ENCODE results near the gene HLA-F.

The HLA-F gene

DNA sequence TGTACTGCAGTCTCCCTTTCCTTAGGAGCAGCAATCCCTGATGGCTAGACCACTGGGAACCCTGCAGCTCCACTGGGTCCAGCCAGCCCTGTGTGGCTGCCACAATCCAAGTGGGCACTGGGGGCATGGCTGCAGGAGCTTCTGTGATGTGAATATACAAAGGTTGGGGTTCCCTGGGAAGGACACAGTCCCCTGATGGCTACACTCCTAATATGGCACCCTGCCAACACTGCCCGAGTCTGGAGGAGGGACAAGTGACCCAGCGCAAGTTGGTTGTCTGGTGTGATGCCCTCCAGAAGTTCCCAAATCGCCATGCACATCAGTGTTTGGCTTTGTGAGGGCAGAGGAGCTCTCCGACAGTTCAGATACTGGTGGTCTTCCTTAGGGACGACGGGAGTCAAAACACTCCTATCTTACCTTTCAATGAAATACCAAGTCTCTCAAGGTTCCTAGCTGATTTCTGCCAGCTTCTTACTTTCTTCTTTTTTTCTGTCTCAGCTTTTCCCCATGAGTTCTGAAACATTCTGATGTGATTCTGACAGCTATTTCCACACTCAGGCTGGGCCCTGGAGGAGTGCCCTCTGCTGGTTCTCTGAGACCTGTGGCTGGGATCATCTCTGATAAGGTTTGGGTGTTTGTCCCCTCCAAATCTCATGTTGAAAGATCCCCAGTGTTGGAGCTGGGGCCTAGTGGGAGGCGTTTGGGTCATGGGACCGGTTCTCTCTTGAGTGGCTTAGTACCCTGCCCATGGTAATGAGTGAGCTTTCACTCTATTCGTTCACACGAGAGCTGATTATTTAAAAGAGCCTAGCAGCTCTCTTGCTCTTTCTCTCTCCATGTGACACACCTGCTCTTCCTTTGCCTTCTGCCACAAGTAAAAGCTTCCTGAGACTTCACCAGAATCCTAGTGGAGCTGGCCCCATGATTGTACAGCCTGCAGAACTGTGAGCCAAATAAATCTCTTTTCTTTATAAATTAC is 26.8 kb upstream of the HLA-F start:
- H3K79me2 ChIP-seq (ENCODE audit: control insufficient read depth, insufficient read depth, low read length, unreplicated experiment): no peaks in the 10 kb centered on the region
- no peaks in the 10 kb centered on the region for H3K36me3 ChIP-seq (ENCODE audit: insufficient read depth, low read length)
- no peak overlapping the region for H3K4me3 ChIP-seq (ENCODE audit: low read depth, low read length)
- no peaks in the 10 kb centered on the region for H3K4me1 ChIP-seq (ENCODE audit: control insufficient read depth, insufficient read depth, low read length, unreplicated experiment)
- peaks cover 11% of the 10 kb centered on the region for H3K27me3 ChIP-seq (ENCODE audit: insufficient read depth, low read length)
- no peak overlapping the region for H2AFZ ChIP-seq (ENCODE audit: low read length, unreplicated experiment)
- no peak overlapping the region for H3K27ac ChIP-seq (ENCODE audit: low read depth, low read length)

DNA sequence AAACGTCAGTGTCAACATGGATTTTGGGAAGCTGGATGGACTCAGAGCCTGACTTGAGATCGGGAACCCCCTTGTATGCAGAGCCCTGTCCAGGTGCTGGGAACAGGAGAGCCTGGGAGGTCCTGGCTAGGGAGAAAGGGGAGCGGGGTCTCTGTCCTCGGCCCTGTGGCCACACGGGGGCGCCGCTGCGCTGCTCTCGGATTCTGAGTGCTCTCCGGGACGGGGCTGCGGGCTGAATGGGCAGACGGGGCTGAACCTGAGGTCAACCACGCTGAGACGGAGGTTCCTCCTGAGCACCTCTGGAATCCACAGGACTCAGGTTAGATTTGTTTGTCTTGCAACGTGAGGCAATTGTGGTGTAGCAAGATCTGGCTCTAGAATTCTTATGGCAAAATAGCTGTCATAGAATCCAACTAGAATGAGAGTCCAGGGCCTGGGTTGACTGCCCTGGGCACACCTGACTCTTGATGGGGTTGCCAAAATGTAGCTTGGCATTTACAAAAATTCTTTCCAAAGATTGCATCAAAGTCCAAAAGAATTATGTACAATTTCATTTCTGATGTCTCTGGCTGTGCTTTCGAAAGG is 20.6 kb upstream of the HLA-F start:
- H3K27me3 ChIP-seq (ENCODE audit: insufficient read depth, low read length): peaks cover 33% of the 10 kb centered on the region
- no peak overlapping the region for H2AFZ ChIP-seq (ENCODE audit: low read length, unreplicated experiment)

DNA sequence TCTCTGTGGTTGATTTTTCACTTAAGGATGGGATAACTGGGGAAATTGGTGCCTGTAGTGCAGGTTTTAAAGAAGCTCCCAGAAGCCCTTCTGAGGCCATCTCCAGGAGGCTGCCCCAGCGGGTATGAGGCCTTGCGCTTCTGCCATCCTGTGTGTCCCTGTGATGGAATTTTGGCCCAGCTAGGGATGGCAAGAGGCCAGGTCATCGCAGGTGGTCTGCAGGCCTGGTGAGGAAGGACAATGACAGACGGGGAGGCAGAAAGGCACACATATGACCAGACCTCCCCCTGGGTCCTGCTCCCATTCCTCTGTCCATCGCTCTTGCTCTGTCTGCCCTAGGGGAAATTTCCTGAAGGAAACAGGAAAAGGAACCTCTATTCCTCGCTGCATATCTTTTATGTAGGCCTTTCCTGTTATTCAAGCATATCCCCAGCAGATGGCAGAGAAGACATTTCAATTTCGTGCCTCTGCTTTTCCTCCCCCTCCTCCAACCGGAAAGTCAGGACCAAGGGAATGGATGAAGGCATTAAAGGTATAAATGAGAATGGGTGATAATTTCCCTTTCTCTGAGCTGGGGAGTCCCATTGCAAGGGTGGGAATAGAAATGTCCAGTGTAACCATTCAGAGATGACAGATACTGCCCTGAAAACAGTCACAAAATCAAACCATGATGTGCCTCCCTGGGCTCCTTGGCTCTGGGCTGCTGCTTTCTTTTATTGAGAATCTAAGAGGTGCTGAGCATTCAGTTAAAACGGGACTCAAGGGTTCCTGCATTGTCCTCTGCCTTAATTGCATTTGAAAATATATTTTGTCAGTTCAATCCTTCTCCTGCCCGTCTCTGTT is 17.6 kb upstream of the HLA-F start:
- no peaks in the 10 kb centered on the region for H3K36me3 ChIP-seq (ENCODE audit: insufficient read depth, low read length)
- no peak overlapping the region for H3K27ac ChIP-seq (ENCODE audit: low read depth, low read length)
- H3K4me3 ChIP-seq (ENCODE audit: low read depth, low read length): no peak overlapping the region
- H2AFZ ChIP-seq (ENCODE audit: low read length, unreplicated experiment): no peak overlapping the region
- peaks cover 49% of the 10 kb centered on the region for H3K27me3 ChIP-seq (ENCODE audit: insufficient read depth, low read length)
- H3K4me1 ChIP-seq (ENCODE audit: control insufficient read depth, insufficient read depth, low read length, unreplicated experiment): no peaks in the 10 kb centered on the region
- no peaks in the 10 kb centered on the region for H3K79me2 ChIP-seq (ENCODE audit: control insufficient read depth, insufficient read depth, low read length, unreplicated experiment)

More for the DNA sequence above, 20.6 kb upstream of the HLA-F start:
- Histone ChIP-seq H3K4me1 (ENCODE audit: control insufficient read depth, insufficient read depth, low read length, unreplicated experiment) (no peaks in the 10 kb centered on the region), H3K79me2 (ENCODE audit: control insufficient read depth, insufficient read depth, low read length, unreplicated experiment) (no peaks in the 10 kb centered on the region), H3K36me3 (ENCODE audit: insufficient read depth, low read length) (no peaks in the 10 kb centered on the region), H3K27ac (ENCODE audit: low read depth, low read length) (no peak overlapping the region), H3K4me3 (ENCODE audit: low read depth, low read length) (no peak overlapping the region)

DNA sequence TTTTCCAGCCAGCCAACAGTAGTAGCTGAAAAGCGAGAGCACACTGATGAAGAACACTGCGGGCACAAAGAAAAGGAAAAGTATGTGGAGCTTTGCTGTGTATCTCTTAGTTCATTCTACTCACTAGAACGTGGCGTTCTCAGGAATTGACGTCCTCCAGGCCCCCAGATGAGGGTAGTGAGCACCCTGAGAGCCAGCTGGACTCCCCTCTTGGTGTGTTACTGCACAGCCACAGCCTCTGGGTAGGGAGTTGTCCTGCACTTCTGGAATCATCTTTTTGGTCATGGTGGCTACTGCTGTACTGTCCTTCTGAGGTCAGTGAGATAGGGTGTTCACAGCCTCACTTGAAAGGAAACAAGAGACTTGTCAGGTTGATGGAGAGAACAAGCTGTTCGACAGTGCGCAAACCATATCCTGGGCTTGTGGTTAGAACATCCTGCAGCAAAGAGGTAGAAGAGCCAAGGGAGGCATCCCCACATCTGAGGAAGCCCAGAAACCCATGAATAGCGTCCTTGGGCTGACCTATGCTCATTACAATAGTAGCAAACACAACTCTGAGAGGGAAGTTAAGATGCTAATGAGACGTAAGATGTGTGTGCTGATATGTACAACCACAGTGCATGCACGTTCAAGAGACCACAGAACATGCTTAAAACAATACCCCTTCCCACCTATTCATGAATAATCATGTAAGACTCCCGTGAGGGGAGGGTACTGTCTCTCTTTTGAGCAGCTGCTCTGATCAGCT is 14.6 kb upstream of the HLA-F start:
- Histone ChIP-seq H3K27me3 (ENCODE audit: insufficient read depth, low read length) (peaks cover 54% of the 10 kb centered on the region), H3K4me1 (ENCODE audit: control insufficient read depth, insufficient read depth, low read length, unreplicated experiment) (no peaks in the 10 kb centered on the region), H3K79me2 (ENCODE audit: control insufficient read depth, insufficient read depth, low read length, unreplicated experiment) (no peaks in the 10 kb centered on the region), H3K27ac (ENCODE audit: low read depth, low read length) (no peak overlapping the region), H3K4me3 (ENCODE audit: low read depth, low read length) (peak overlapping the region; percentile 54), H2AFZ (ENCODE audit: low read length, unreplicated experiment) (no peak overlapping the region), H3K36me3 (ENCODE audit: insufficient read depth, low read length) (no peaks in the 10 kb centered on the region)

DNA sequence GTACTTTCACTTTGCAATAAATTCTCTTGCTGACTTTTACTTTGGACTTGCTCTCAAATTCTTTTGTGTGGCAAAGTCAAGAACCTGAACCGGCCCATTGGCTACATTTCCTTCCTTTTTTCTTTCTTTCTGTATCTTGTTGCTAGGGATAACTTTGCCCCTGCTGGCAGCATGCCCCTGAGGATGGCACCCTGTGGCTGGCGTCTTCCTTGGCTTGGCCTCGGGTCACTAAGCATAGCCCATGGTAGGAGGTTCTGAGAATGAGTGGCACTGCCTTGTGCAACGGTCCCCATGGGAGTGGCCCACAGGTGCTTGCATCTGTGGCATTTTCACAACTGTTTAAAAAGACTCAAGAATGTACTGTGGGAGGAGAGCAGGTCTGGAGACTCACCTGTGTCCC is 14.0 kb upstream of the HLA-F start:
- Histone ChIP-seq H3K27me3 (ENCODE audit: insufficient read depth, low read length) (peaks cover 57% of the 10 kb centered on the region), H3K79me2 (ENCODE audit: control insufficient read depth, insufficient read depth, low read length, unreplicated experiment) (no peaks in the 10 kb centered on the region), H3K4me1 (ENCODE audit: control insufficient read depth, insufficient read depth, low read length, unreplicated experiment) (no peaks in the 10 kb centered on the region), H2AFZ (ENCODE audit: low read length, unreplicated experiment) (no peak overlapping the region), H3K4me3 (ENCODE audit: low read depth, low read length) (peak overlapping the region; percentile 54), H3K36me3 (ENCODE audit: insufficient read depth, low read length) (no peaks in the 10 kb centered on the region), H3K27ac (ENCODE audit: low read depth, low read length) (no peak overlapping the region)

DNA sequence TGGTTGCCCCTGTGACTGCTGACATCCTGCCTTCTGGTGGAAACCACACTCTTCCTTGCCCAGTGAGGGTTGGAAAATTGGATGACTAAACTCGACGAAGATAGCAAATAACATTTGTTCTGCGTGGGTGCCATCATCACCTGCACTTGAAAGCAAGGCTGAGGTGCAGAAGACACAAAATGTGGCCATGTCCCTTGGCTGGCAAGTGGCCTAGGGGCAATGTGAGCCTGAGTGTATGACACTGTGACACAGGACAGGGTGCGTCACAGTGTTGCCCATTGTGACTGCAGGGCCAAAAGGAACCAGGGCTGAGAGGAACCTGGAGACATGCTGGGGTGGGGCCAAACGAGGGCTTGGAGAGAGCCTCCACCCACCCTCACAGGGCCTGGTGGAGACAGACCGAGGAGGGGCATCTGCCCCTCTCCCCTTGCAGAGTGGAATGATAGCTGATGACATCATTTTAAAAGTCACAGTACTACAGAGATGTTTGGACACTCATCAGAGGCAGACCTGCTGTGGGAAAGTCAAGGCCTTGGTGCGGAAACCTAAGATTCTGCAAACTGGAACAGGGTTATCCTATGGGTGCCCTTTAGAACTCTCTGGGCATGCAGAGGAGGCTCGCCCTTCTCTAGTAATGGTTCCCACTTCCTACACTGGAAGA is 12.8 kb upstream of the HLA-F start:
- Histone ChIP-seq H3K27me3 (ENCODE audit: insufficient read depth, low read length) (peaks cover 69% of the 10 kb centered on the region), H3K4me3 (ENCODE audit: low read depth, low read length) (no peak overlapping the region), H3K36me3 (ENCODE audit: insufficient read depth, low read length) (no peaks in the 10 kb centered on the region), H2AFZ (ENCODE audit: low read length, unreplicated experiment) (no peak overlapping the region), H3K4me1 (ENCODE audit: control insufficient read depth, insufficient read depth, low read length, unreplicated experiment) (no peaks in the 10 kb centered on the region), H3K79me2 (ENCODE audit: control insufficient read depth, insufficient read depth, low read length, unreplicated experiment) (no peaks in the 10 kb centered on the region), H3K27ac (ENCODE audit: low read depth, low read length) (no peak overlapping the region)

DNA sequence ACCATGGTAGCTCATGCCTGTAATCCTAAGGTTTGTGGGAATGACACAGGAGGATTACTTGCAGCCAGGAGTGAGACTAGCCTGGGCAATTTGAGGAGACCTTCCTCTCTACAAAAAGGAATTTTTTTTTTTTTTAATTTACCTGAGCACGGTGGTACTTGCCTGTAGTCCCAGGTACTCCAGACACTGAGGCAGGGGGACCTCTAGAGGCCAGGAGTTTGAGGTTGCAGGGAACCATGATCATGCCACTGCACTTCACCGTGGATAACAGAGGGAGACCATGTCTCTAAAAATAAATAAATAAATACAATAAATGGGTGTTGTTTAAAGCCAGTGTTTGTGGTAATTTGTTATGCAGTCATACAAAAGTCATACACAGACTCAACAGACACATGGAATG is 2.4 kb upstream of the HLA-F start:
- no peak overlapping the region for H3K4me3 ChIP-seq (ENCODE audit: low read depth, low read length)

DNA sequence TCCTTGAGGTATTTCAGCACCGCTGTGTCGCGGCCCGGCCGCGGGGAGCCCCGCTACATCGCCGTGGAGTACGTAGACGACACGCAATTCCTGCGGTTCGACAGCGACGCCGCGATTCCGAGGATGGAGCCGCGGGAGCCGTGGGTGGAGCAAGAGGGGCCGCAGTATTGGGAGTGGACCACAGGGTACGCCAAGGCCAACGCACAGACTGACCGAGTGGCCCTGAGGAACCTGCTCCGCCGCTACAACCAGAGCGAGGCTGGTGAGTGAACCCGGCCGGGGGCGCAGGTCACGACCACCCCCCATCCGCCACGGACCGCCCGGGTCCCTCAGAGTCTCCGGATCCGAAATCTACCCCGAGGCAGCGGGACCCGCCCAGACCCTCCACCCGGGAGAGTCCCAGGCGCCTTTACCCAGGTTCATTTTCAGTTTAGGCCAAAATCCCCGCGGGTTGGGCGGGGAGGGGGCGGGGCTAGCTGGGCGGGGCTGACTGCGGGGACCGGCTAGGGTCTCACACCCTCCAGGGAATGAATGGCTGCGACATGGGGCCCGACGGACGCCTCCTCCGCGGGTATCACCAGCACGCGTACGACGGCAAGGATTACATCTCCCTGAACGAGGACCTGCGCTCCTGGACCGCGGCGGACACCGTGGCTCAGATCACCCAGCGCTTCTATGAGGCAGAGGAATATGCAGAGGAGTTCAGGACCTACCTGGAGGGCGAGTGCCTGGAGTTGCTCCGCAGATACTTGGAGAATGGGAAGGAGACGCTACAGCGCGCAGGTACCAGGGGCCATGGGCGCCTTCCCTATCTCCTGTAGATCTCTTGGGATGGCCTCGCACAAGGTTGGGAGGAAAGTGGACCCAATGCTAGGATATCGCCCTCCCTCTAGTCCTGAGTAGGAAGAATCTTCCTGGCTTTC is 693 bp downstream of the HLA-F start:
- Histone ChIP-seq H3K27me3 (ENCODE audit: insufficient read depth, low read length) (no peaks in the 10 kb centered on the region), H3K36me3 (ENCODE audit: insufficient read depth, low read length) (peaks cover 8% of the 10 kb centered on the region; the same call in 1 of the 2 replicates), H3K27ac (ENCODE audit: low read depth, low read length) (peak overlapping the region; percentile 67; the same call in 1 of the 2 replicates), H3K4me1 (ENCODE audit: control insufficient read depth, insufficient read depth, low read length, unreplicated experiment) (peaks cover 7% of the 10 kb centered on the region), H2AFZ (ENCODE audit: low read length, unreplicated experiment) (peak overlapping the region; percentile 75), H3K4me3 (ENCODE audit: low read depth, low read length) (peak overlapping the region; percentile 92), H3K79me2 (ENCODE audit: control insufficient read depth, insufficient read depth, low read length, unreplicated experiment) (peaks cover 13% of the 10 kb centered on the region)

More for the DNA sequence above, 2.4 kb upstream of the HLA-F start:
- Histone ChIP-seq H3K36me3 (ENCODE audit: insufficient read depth, low read length) (no peaks in the 10 kb centered on the region), H2AFZ (ENCODE audit: low read length, unreplicated experiment) (no peak overlapping the region), H3K27me3 (ENCODE audit: insufficient read depth, low read length) (peaks cover 9% of the 10 kb centered on the region; the same call in 1 of the 2 replicates), H3K27ac (ENCODE audit: low read depth, low read length) (no peak overlapping the region), H3K4me1 (ENCODE audit: control insufficient read depth, insufficient read depth, low read length, unreplicated experiment) (peaks cover 7% of the 10 kb centered on the region), H3K79me2 (ENCODE audit: control insufficient read depth, insufficient read depth, low read length, unreplicated experiment) (peaks cover 13% of the 10 kb centered on the region)
